Mesothelial cell of epicardium (in vitro differentiated cells): ENCODE results near the gene PRKG1. TPM values are rescaled to one million over a fixed set of nuclear protein-coding genes. Genes with fewer than 3 reads are reported as not detected.

Experiments used
- DNase-seq, 2 experiments: peaks; one replicate each; pipeline ENCODE4 v3.0.0; 2021; ENCODE audit warnings: low spot score in 2 of 2; ENCODE audit not compliant: unreplicated experiment in 2 of 2
- H3K27ac Mint-ChIP-seq: 2 replicates; pipeline ENCODE4 v1.8.0; 2021; ENCODE audit warnings: mixed read lengths
- H3K27me3 Mint-ChIP-seq: 2 replicates; pipeline ENCODE4 v1.8.0; 2021; ENCODE audit warnings: low read depth, mixed read lengths
- H3K36me3 Mint-ChIP-seq: 2 replicates; pipeline ENCODE4 v1.8.0; 2021; ENCODE audit warnings: mixed read lengths
- H3K4me1 Mint-ChIP-seq: 2 replicates; pipeline ENCODE4 v1.8.0; 2021; ENCODE audit warnings: mixed read lengths
- H3K4me3 Mint-ChIP-seq: 2 replicates; pipeline ENCODE4 v1.8.0; 2021; ENCODE audit warnings: mild to moderate bottlenecking, moderate library complexity, mixed read lengths
- H3K9me3 Mint-ChIP-seq: 2 replicates; pipeline ENCODE4 v1.8.0; 2021; ENCODE audit warnings: mixed read lengths
- CTCF ChIP-seq: fragments of 200-600 bp; sonication (generic); IDR thresholded peaks from one replicate; pipeline ENCODE4 v1.5.0; 2021; ENCODE audit warnings: antibody characterized with exemption; ENCODE audit not compliant: unreplicated experiment
- total RNA-seq: library from RNA; stranded (reverse); gene quantifications from 3 replicates; pipeline ENCODE4 v1.2.1, GENCODE V29; 2021

The PRKG1 gene
- total RNA-seq, 1 donor from 2014 or later: 37.0 TPM

GRCh38 chr10:51619365-51619764, 545.1 kb downstream of the PRKG1 start:
- Mint-ChIP-seq H3K4me1 (peaks cover 35% of the 10 kb centered on the region), H3K9me3 (peaks cover 16% of the 10 kb centered on the region), H3K27me3 (no peaks in the 10 kb centered on the region), H3K4me3 (no peak overlapping the region), H3K36me3 (peaks cover 14% of the 10 kb centered on the region), H3K27ac (peak overlapping the region; percentile 23)
- no peak for TF ChIP-seq CTCF
- DNase-seq: no peak

- Mint-ChIP-seq H3K36me3 (peaks cover 9% of the 10 kb centered on the region), H3K4me1 (peaks cover 38% of the 10 kb centered on the region), H3K4me3 (no peak overlapping the region), H3K9me3 (peaks cover 10% of the 10 kb centered on the region), H3K27me3 (no peaks in the 10 kb centered on the region), H3K27ac (no peak overlapping the region)
- DNase-seq: no peak
- TF ChIP-seq CTCF: no peak
These were observed 545.8 kb downstream of the PRKG1 start for GRCh38 chr10:51620131-51620530.

GRCh38 chr10:51624013-51624412, 549.7 kb downstream of the PRKG1 start:
- H3K4me1 Mint-ChIP-seq: peaks cover 40% of the 10 kb centered on the region
- H3K4me3 Mint-ChIP-seq: no peak overlapping the region
- H3K27me3 Mint-ChIP-seq: no peaks in the 10 kb centered on the region
- H3K27ac Mint-ChIP-seq: peak overlapping the region; percentile 43
- TF ChIP-seq CTCF: no peak
- no peak for DNase-seq
- no peaks in the 10 kb centered on the region for H3K9me3 Mint-ChIP-seq
- H3K36me3 Mint-ChIP-seq: no peaks in the 10 kb centered on the region

- peaks cover 31% of the 10 kb centered on the region for H3K4me1 Mint-ChIP-seq
- no peak for TF ChIP-seq CTCF
- no peaks in the 10 kb centered on the region for H3K27me3 Mint-ChIP-seq
- H3K9me3 Mint-ChIP-seq: peaks cover 9% of the 10 kb centered on the region
- no peak overlapping the region for H3K4me3 Mint-ChIP-seq
- DNase-seq: no peak
- H3K27ac Mint-ChIP-seq: no peak overlapping the region
- H3K36me3 Mint-ChIP-seq: no peaks in the 10 kb centered on the region
These were observed 555.8 kb downstream of the PRKG1 start for GRCh38 chr10:51629934-51630639.

GRCh38 chr10:51630640-51631005, 556.3 kb downstream of the PRKG1 start:
- Mint-ChIP-seq H3K9me3 (peaks cover 9% of the 10 kb centered on the region), H3K4me3 (no peak overlapping the region), H3K36me3 (no peaks in the 10 kb centered on the region), H3K27ac (no peak overlapping the region), H3K4me1 (peaks cover 31% of the 10 kb centered on the region), H3K27me3 (no peaks in the 10 kb centered on the region)
- no peak for DNase-seq
- no peak for TF ChIP-seq CTCF
